GM21528 (cell line): ENCODE data around the gene PPIC.
A peak's percentile ranks its signal among the peaks of the same experiment; 100 is the strongest.
"Not testable (repeated sequence)": the region's sequence is repeated elsewhere in the genome, so short reads cannot be mapped to it uniquely, and the experiment has no call there.

ENCODE experiments used
- ATAC-seq: cut with Tn5 transposase; IDR thresholded peaks from one replicate; pipeline ENCODE4 v1.9.1; 2021; ENCODE audit warnings: mild to moderate bottlenecking, moderate library complexity; ENCODE audit not compliant: unreplicated experiment, low FRiP score

PPIC gene

GRCh38 chr5:123012321-123012720 lies 24.2 kb downstream of the PPIC start:
- ATAC-seq = no peak

DNA sequence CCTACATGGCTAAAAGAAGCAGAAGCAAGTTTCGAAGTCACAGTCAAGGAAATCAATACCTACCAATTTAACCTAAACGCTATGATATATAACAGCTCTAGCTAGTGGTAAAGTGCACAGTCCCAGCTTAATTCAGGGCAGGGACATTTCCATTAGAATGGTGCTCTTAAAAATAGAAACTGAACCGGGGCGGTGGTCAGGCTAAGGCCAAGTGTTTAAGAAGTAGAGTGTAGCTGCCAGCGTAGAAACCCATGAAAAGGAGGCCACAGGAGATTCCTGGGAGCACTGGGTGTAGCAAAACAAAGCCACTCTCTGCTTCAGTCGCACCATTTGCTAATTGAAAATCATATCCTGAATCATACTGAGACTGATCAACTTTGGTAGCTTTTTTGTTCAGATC lies 28.8 kb downstream of the PPIC start:
- no peak for ATAC-seq

DNA sequence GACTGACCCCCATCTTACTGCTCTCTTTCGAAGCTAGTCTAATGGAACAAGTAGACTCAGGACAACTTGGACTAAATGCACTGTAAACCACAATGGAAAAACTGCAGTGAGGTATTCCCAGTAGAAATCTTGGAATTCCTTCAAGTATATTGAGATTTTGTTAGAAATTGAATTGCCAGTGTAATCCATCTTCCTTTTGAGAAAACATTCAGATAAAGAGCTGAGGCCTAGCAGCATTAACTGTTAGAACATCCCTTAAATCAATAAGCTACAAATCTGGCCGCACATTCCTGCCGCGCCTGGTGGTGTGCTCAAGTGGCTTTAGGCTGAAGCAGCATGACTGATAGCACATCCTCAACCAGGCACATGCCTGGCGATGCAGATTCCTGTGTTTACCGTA lies 29.3 kb downstream of the PPIC start:
- ATAC-seq = no peak

DNA sequence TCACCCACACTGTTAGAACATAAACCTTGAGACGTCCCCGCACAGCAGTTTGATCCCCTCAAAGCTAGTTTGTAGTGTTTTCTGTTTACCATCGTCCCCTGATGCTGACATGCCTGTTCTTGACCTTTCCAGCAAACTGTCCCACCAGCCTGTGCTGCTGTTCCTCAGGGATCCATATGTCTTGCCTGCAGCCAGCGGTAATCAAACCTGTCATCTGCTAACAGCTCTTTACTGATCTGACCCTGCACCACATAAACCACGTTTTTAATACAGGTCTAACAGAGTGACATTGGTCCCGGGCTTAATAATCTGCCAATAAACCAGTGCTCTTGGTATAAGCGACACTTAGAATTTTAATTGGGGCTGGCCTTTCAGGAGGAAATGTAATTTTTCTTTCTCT lies 34.7 kb downstream of the PPIC start:
- ATAC-seq = no peak

DNA sequence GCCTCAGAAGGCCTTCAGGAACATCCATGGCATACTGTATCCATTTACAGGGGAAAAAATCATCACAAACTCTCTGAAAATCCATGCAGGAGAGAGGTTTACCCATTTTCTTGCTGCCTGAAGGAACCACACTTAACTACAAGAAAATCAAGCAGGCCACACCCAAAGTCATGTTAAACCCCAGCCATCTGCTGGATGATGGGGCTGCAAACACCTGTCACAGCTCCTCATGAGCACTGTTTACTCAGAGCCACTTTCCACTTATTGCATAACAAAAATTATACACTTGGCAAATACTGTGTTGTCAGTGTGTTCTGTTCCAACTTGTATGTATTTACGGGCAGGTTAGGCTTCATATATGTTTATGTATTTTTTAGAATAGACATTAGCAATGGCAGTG lies 35.8 kb downstream of the PPIC start:
- no peak for ATAC-seq

- ATAC-seq = peak; percentile 87
Observed at GRCh38 chr5:122999947-123000563, 36.5 kb downstream of the PPIC start.

DNA sequence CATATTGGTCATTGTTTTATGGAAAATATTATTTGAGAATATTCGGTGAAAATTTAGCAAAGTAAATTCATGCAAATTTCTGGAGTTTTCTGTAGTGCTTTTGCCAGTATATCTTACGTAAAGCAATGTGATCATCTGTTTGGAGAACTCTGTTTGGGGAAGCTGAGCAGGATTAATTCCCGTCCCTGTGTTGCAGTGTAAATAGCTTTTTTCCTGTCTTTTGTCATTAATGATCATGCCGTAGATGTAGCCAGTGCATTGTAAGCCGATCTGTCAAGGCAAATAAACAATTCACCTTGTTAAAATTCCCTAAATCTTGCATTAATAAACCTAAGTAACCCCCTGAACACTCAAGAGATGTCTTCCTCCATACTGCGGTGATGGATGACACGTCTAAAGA lies 39.2 kb downstream of the PPIC start:
- ATAC-seq = no peak

DNA sequence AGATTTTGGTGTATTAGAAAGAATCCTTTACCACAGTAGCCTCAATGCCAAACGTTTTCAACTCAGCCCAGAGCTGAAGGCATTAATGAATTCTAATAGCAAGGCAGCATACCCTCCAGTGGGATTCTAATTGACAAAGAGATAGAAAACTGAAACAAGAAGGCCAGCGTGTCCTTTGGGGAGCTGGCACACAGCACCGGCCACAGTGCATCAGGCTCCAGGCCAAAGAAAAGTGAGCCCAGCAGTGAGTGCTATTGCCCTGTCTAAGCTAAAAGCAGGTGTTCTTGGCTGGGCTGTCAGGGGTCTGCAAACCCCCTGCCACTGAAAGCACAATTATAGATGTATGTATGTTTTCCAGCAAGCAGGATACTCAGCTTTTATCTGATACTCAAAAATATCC lies 40.4 kb downstream of the PPIC start:
- ATAC-seq = no peak

GRCh38 chr5:122985954-122986721 lies 50.4 kb downstream of the PPIC start:
- ATAC-seq = peak; percentile 97

GRCh38 chr5:122985006-122985700 lies 51.4 kb downstream of the PPIC start:
- no peak for ATAC-seq

DNA sequence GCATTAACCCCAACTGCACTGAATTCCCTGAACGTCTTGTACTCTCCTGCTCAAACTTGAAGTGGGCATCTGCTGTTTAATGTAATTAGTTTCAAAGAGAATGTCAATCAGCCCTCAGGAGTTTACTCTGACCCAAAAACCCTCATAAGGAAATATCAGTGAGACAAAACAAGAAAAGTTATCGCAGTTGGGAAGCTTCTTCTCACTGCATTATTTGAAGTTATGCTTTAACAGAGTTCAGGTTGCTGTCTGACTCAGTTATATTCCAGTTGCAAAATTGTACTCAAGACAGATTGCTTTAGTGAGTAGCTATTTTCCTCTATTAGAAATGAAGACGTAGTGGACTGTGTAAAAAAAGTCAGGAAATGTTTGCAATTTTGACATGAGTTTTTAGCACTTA lies 52.1 kb downstream of the PPIC start:
- ATAC-seq = no peak

GRCh38 chr5:122982376-122982775 lies 54.1 kb downstream of the PPIC start:
- no peak for ATAC-seq

DNA sequence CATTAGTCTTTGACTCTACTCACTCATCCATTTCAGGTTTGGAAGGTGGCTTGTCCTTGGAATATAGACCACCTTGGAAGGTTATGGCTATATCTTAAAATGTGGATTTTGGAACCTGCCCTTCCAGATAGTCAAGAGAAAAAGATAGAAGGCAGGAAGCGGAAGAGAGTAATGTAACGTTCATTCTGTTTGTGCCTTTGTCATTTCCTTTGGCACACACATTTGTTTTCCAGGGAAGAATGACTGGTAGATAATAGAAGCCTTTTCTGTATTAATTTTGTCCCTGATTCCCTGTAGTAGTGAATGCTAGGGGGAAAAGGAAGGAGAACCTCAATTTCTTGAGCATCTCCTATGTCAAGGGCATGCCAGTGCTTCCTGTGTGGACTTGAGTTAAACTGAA lies 54.7 kb downstream of the PPIC start:
- ATAC-seq = no peak

GRCh38 chr5:122978644-122979297 lies 57.8 kb downstream of the PPIC start:
- ATAC-seq = no peak

DNA sequence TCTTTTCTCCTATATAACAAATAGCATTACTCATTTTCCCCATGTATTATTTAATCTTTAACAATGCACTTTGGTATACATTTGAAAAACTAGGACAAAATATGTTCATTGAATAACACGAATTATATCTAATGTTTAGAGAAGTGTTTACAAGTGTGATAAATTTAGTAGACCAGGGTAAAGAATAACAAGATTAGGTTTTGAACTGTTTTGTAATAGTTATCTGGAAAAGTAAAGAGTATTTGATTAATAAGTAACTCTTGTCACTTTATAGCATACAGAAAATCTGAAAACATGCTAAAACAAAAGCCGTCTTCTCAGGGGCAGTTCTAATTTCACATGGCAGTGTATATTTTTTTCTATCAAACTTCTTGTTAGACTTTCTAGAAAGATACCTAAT lies 58.5 kb downstream of the PPIC start:
- no peak for ATAC-seq

DNA sequence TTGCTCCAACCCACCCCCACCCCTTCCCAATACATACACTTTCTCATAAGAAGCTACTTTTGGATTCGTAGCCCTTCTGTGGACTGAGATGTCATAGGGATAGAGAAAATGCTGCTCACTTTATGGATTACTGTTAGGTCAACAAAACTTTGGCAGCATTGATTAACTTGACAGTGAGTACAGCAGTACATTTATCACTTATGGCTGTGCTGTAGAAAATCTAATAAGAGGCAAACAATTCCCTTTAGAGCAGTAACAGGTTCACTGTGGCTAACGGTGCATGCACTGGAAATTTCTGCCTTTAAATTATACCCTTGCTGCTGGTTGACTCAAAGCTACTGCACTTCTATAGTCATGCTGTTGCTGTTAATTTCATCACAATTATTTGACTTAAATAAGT lies 59.2 kb downstream of the PPIC start:
- ATAC-seq = no peak

DNA sequence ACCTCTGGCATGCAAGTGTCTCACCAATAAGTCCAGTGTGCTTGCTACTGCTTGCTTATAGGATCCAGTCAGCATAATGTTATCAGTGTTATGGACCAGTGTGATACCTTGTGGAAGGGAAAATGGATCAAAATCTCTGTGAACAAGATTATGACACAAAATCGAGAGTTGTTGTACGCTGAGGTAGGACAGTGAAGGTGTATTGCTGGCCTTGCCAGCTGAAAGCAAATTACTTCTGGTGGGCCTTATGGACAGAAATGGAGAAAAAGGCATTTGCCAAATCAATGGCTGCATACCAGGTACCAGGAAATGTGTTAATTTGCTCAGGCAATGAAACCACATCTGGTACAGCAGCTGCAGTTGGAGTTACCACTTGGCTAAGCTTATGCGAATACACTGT lies 62.3 kb downstream of the PPIC start:
- not testable (repeated sequence) for ATAC-seq

DNA sequence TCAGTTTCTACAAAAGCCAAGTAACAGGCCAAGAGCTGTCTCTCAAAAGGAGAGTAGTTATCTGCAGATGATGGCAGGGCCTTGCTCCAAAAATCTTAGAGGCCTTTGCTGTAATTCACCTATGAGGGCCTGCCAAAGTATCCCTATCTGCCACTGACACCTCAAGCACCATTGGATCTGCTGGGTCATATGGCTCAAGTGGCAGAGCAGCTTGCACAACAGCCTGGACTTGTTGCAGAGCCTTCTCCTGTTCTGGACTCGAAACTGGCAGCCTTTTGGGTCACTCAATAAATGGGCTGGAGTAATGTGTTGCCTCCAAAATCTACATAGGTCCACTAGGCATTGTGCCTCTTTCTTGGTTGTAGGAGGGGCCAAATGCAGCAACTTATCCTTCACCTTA lies 62.8 kb downstream of the PPIC start:
- ATAC-seq = not testable (repeated sequence)
